ENCODE data around the gene CELA3A.

- TF ChIP-seq EZH2 (IDR thresholded peaks at IDR 0.05; ENCODE audit: borderline replicate concordance, low read depth, low read length, severe bottlenecking): no peak
- TF ChIP-seq, protein P1, sequence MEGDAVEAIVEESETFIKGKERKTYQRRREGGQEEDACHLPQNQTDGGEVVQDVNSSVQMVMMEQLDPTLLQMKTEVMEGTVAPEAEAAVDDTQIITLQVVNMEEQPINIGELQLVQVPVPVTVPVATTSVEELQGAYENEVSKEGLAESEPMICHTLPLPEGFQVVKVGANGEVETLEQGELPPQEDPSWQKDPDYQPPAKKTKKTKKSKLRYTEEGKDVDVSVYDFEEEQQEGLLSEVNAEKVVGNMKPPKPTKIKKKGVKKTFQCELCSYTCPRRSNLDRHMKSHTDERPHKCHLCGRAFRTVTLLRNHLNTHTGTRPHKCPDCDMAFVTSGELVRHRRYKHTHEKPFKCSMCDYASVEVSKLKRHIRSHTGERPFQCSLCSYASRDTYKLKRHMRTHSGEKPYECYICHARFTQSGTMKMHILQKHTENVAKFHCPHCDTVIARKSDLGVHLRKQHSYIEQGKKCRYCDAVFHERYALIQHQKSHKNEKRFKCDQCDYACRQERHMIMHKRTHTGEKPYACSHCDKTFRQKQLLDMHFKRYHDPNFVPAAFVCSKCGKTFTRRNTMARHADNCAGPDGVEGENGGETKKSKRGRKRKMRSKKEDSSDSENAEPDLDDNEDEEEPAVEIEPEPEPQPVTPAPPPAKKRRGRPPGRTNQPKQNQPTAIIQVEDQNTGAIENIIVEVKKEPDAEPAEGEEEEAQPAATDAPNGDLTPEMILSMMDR (IDR thresholded peaks at IDR 0.05; ENCODE audit: borderline replicate concordance, extremely low read depth, low read length, poor library complexity, severe bottlenecking): no peak
Measured at GRCh38 chr1:22001409-22001808, at the start of gene CELA3A.
